Sigmoid colon (tissue), 7 donors: ENCODE measurements around the gene ATXN2. TPM values are rescaled to one million over a fixed set of nuclear protein-coding genes. Genes with fewer than 3 reads are reported as not detected.

ENCODE experiments used
- DNase-seq: peaks from one replicate; pipeline ENCODE4 v3.0.0-alpha.2; 2019
- H3K27ac ChIP-seq, 4 donors: fragments of 200-600 bp; sonication (generic); one replicate each; pipeline ENCODE4 v1.5.1; 2016 to 2019; ENCODE audit warnings: mild to moderate bottlenecking in 1 of 4
- H3K27me3 ChIP-seq, 3 donors: fragments of 200-600 bp; sonication (generic); one replicate each; pipeline ENCODE4 v1.5.1; 2019; ENCODE audit warnings: mild to moderate bottlenecking in 1 of 3
- H3K36me3 ChIP-seq, 4 donors: fragments of 200-600 bp; sonication (generic); one replicate each; pipeline ENCODE4 v1.5.1; 2016 to 2019
- H3K4me1 ChIP-seq, 4 donors: fragments of 200-600 bp; sonication (generic); one replicate each; pipeline ENCODE4 v1.5.1; 2017 to 2019
- H3K4me3 ChIP-seq, 4 donors: fragments of 200-600 bp; sonication (generic); one replicate each; pipeline ENCODE4 v1.5.1; 2017 to 2019; ENCODE audit warnings: mild to moderate bottlenecking in 2 of 4, moderate library complexity in 1 of 4
- H3K9me3 ChIP-seq, 4 donors: fragments of 200-600 bp in 3 of 4; sonication (generic) in 3 of 4; one replicate each; pipeline versions ENCODE4 v1.5.1 to v1.6.1; 2013 to 2019
- EP300 ChIP-seq, 4 donors: sonication (generic); formaldehyde crosslinking; IDR thresholded peaks; one replicate each; pipeline ENCODE4 v1.6.1; 2017; ENCODE audit warnings: antibody characterized with exemption in 4 of 4
- POLR2A ChIP-seq, 2 donors: fragments of 450-650 bp; IDR thresholded peaks; one replicate each; pipeline ENCODE4 v1.6.1; 2016; ENCODE audit warnings: antibody characterized with exemption in 2 of 2, mild to moderate bottlenecking in 2 of 2, moderate library complexity in 2 of 2
- POLR2AphosphoS5 ChIP-seq, 4 donors: sonication (generic); formaldehyde crosslinking; IDR thresholded peaks; one replicate each; pipeline ENCODE4 v1.6.1; 2017; ENCODE audit warnings: antibody characterized with exemption in 4 of 4
- WGBS, 2 donors: extraction: QIAGEN DNeasy Blood & Tissue Kit; methylation state at CpG; one replicate each; pipeline ENCODE4 v1.1.7; 2013; 5-methylcytosine and 5-hydroxymethylcytosine counted together
- intact Hi-C: fragments of 100-400 bp; cut with DNase I; formaldehyde crosslinking; loops from one replicate; pipeline ENCODE4 v1.15.1; 2023
- polyA plus RNA-seq, 3 donors: library from polyadenylated mRNA; stranded (reverse); fragments of 200-250 nt; gene quantifications; one replicate each; pipeline ENCODE4 v1.2.3, GENCODE V29; 2013
- total RNA-seq, 4 donors: library from RNA; depleted of rRNA; stranded (reverse); fragments of >200 nt; gene quantifications; one replicate each; pipeline ENCODE4 v1.1.0, GENCODE V29; 2016
- TF ChIP-seq, protein P1 (sequence below), 4 experiments: fragments of 450-650 bp in 3 of 4; fragments of 200-600 bp in 1 of 4; IDR thresholded peaks; one replicate each; pipeline ENCODE4 v1.5.1; 2016 to 2019; ENCODE audit warnings: antibody characterized with exemption in 4 of 4, mild to moderate bottlenecking in 3 of 4, moderate library complexity in 2 of 4
- donor health status: healthy with polysubstance abuse.
- donor health status: Bipolar disorder and iron deficiency.
- donor health status: healthy.

Gene ATXN2
- total and polyA plus RNA-seq, 7 donors, result 6.5 to 119 (median 42.5) TPM

DNA sequence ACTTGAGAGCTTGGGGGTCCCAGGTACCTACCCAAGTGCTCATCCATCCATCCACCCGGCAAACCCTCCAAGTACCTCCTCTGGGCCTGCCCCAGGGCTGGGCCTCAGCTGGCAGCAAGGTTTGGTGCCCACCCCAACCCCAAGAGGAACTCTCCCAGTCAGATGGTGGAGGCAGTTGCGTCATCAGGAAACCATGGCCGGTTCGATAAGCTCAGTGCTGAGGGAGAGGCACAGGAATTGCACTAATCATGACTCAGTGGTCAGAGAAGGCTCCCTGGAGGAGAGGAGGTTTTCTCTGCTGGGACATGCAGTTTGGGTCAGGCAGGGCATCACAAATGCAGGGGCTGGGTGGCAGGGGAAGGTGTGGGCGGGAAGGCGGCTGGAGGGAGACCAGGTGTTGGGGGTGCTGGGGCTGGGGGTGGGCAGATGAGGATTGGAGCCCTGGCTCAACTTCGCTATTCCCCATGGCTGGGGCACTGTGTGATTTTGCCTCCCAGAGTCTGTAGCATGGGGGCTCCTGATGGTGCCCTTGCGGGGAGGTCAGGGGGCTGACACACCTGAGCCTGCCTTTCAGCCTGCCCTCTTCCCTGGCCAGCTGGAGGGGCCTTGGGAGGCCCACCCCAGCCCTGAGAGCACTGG lies 161.2 kb downstream of the ATXN2 start:
- 60 to 69% methylated on average over 8 of the region's 8 CpGs for WGBS, 2 donors

DNA sequence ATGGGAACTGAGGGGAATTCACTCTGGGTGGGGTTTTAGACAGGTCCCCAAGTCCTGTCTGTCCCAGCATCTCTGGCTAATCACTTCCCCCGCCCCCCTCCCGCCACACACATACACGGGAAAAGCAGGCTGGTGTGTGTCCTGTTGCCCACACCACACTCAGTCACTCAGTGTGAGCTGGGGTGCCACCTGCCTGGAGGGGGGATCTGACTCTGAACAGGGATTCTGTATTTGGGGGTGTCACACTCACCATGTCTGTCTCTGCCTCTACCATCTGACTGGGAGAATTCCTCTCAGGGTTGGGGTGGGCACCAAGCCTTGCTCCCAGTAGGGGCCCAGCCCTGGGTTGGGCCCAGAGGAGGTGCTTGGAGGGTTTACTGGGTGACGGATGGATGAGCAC lies 162.3 kb downstream of the ATXN2 start:
- H3K36me3 ChIP-seq, result peaks cover 0 to 4% (median under 1%) of the 10 kb centered on the region in 4 donors
- no peak overlapping the region for H3K4me3 ChIP-seq
- intact Hi-C loops, result no loop called here
- no peaks in the 10 kb centered on the region for H3K27me3 ChIP-seq
- DNase-seq, result no peak
- H3K4me1 ChIP-seq, result peaks cover 0 to 73% (median 43%) of the 10 kb centered on the region in 4 donors
- TF ChIP-seq, protein P1, sequence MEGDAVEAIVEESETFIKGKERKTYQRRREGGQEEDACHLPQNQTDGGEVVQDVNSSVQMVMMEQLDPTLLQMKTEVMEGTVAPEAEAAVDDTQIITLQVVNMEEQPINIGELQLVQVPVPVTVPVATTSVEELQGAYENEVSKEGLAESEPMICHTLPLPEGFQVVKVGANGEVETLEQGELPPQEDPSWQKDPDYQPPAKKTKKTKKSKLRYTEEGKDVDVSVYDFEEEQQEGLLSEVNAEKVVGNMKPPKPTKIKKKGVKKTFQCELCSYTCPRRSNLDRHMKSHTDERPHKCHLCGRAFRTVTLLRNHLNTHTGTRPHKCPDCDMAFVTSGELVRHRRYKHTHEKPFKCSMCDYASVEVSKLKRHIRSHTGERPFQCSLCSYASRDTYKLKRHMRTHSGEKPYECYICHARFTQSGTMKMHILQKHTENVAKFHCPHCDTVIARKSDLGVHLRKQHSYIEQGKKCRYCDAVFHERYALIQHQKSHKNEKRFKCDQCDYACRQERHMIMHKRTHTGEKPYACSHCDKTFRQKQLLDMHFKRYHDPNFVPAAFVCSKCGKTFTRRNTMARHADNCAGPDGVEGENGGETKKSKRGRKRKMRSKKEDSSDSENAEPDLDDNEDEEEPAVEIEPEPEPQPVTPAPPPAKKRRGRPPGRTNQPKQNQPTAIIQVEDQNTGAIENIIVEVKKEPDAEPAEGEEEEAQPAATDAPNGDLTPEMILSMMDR (IDR thresholded peaks at IDR 0.05), result no peak
- TF ChIP-seq POLR2A (IDR thresholded peaks at IDR 0.05) (no peak), POLR2AphosphoS5 (IDR thresholded peaks at IDR 0.05) (no peak), EP300 (IDR thresholded peaks at IDR 0.05) (no peak)
- H3K9me3 ChIP-seq, result no peaks in the 10 kb centered on the region
- WGBS, 2 donors, result 74 to 77% methylated on average over 4 of the region's 4 CpGs
- H3K27ac ChIP-seq, result peak overlapping the region in 1 of 4 donors; percentile 46

More for the DNA sequence above, 161.2 kb downstream of the ATXN2 start:
- TF ChIP-seq POLR2A (IDR thresholded peaks at IDR 0.05) (no peak), EP300 (IDR thresholded peaks at IDR 0.05) (no peak), POLR2AphosphoS5 (IDR thresholded peaks at IDR 0.05) (peak in 1 of 4 donors; percentile 35)
- H3K9me3 ChIP-seq, result no peaks in the 10 kb centered on the region
- H3K36me3 ChIP-seq, result peaks cover 0 to 15% (median 4%) of the 10 kb centered on the region in 4 donors
- H3K4me3 ChIP-seq, result no peak overlapping the region
- intact Hi-C loops, result no loop called here
- peak overlapping the region; percentile 17 to 46 (median 38) for H3K27ac ChIP-seq
- H3K27me3 ChIP-seq, result no peaks in the 10 kb centered on the region
- no peak for DNase-seq
- H3K4me1 ChIP-seq, result peaks cover 0 to 63% (median 37%) of the 10 kb centered on the region in 4 donors

DNA sequence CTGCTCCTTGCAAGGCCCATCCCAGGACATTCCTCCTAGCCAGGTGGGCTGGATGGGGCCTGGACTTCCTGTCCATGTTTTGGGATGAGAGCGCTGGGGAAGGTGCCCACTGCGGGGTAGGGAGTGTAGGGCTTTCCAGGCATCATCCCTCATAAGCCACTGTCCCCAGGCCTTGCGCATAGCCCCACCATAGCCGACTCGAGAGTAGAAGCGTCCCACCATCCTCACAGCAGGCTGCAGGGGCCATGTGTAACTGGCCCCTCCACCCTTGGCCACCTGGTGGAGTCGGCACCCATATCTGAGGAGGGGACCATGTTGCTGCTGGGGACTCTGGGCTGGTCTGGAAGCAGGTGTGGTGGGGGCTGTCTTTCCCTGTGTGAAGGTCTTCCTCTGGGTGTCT lies 162.8 kb downstream of the ATXN2 start:
- Histone ChIP-seq H3K27ac (no peak overlapping the region), H3K27me3 (no peaks in the 10 kb centered on the region), H3K4me1 (peaks cover 0 to 78% (median 45%) of the 10 kb centered on the region in 4 donors), H3K36me3 (no peaks in the 10 kb centered on the region), H3K4me3 (no peak overlapping the region), H3K9me3 (no peaks in the 10 kb centered on the region)
- TF ChIP-seq, protein P1 (IDR thresholded peaks at IDR 0.05), result no peak
- TF ChIP-seq POLR2AphosphoS5 (IDR thresholded peaks at IDR 0.05) (no peak), EP300 (IDR thresholded peaks at IDR 0.05) (no peak), POLR2A (IDR thresholded peaks at IDR 0.05) (no peak)
- intact Hi-C loops, result no loop called here
- WGBS, 2 donors, result 92% methylated on average over 7 of the region's 7 CpGs
- DNase-seq, result no peak

DNA sequence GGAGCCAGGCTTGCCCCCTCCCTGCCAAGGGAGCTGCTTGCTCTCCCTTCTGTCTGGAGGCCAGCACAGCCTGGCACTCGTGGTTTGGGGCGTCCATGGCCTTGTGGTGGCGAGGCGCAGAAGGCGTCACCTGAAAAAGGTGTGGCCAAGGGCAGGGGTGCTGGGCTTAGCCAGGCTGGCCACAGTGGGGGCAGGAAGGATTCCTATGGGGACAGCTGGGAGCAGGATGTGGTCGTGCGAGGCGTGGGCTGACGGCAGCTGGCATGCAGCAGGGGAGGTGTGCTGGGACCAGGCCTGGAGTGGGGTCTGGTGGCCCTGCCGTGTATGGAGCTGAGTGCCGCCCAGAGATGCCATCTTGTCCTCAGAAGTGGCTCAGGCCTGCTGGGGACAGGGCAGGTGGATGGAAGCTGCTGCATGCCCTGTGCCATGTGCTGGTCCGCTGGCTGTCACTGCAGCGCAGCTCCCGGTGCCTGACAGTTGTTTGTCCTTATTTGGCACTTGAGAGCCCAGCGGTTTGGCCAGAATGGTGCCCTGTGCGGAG lies 163.4 kb downstream of the ATXN2 start:
- Histone ChIP-seq H3K4me1 (peaks cover 0 to 84% (median 49%) of the 10 kb centered on the region in 4 donors), H3K9me3 (no peaks in the 10 kb centered on the region), H3K4me3 (no peak overlapping the region), H3K27ac (peak overlapping the region; percentile 61 to 76 (median 64)), H3K27me3 (no peaks in the 10 kb centered on the region), H3K36me3 (no peaks in the 10 kb centered on the region)
- intact Hi-C loops, result no loop called here
- 64 to 75% methylated on average over 16 of the region's 16 CpGs for WGBS, 2 donors
- no peak for TF ChIP-seq POLR2A (IDR thresholded peaks at IDR 0.05)
- peak in 1 of 4 donors; percentile 21 for TF ChIP-seq POLR2AphosphoS5 (IDR thresholded peaks at IDR 0.05)
- DNase-seq, result no peak

DNA sequence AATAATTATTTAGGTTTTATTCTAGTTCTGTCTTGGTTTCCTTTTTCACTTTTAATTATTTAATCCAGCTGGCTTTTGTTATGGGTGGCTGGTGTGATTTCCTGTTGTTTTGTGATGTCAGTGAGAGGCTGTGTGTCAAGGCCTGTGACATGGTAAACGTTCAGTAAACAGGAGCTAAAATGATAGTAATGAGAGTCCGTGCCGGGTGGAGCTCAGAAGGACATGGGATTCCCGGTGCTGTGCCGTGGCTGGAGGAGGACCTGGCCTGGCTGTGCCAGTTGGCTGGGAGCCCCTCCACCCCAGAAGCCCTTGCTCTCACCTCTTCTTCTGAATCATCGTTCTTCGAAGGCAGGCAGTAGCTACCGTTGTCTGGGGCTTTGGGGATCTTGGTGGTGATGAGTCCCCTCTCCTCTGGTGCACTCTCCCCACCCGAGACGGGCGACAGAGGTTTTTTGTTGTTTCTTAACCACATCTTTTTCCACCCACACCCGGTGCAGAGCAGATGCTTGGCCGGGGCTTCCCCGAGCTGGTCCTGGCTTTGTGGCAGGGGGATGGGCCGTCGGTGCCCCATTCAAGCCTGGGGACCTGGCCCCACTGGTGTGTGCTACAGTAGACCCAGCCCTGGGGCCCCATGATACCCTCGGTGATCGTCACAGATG lies 164.3 kb downstream of the ATXN2 start:
- 12 to 27% methylated on average over 18 of the region's 18 CpGs for WGBS, 2 donors
- Histone ChIP-seq H3K4me1 (peaks cover 0 to 92% (median 53%) of the 10 kb centered on the region in 4 donors), H3K27ac (peak overlapping the region; percentile 61 to 76 (median 64)), H3K27me3 (no peaks in the 10 kb centered on the region), H3K4me3 (peak overlapping the region in 3 of 4 donors; percentile 15 to 23 (median 18)), H3K9me3 (no peaks in the 10 kb centered on the region), H3K36me3 (no peaks in the 10 kb centered on the region)
- DNase-seq, result peak; percentile 89
- TF ChIP-seq, protein P1 (IDR thresholded peaks at IDR 0.05), result no peak
- peak in 3 of 4 donors; percentile 41 to 60 (median 46) for TF ChIP-seq POLR2AphosphoS5 (IDR thresholded peaks at IDR 0.05)
- intact Hi-C loops, result no loop called here
